GM12878 (cell line): ENCODE data around the gene KRT80. TPM values are rescaled to one million over a fixed set of nuclear protein-coding genes. Genes with fewer than 3 reads are reported as not detected.

ENCODE experiments used
- ATAC-seq: fragments of 200-7000 bp; cut with Tn5 transposase; 3 replicates; pipeline ENCODE4 v1.9.1; 2020; ENCODE audit warnings: mild to moderate bottlenecking, moderate library complexity
- BruUV-seq: library from RNA; stranded (reverse); fragments of 400-500 nt; replicated peaks from 2 replicates; lab custom pipeline; 2021; lab: Mats Ljungman, UMichigan
- CTCF ChIA-PET: fragments of 300-600 bp; sonication (Branson Sonifier 250); formaldehyde crosslinking; extraction: SDS; loops from one replicate; lab custom pipeline; 2021; ENCODE audit warnings: inconsistent platforms; lab: Yijun Ruan, JAX
- POLR2A ChIA-PET: fragments of 350-600 bp; formaldehyde crosslinking; extraction: SDS; loops from one replicate; lab custom pipeline; 2021; ENCODE audit warnings: inconsistent platforms; lab: Charles Lee
- RAD21 ChIA-PET: fragments of 300-600 bp; sonication (Branson Sonifier 250); formaldehyde crosslinking; loops from one replicate; lab custom pipeline; 2023; ENCODE audit warnings: antibody characterized with exemption; ENCODE audit not compliant: unreplicated experiment; lab: Charles Lee
- SMC1A ChIA-PET: fragments of 300-600 bp; sonication (Branson Sonifier 250); formaldehyde crosslinking; loops from one replicate; lab custom pipeline; 2023; ENCODE audit not compliant: unreplicated experiment, uncharacterized antibody; lab: Charles Lee
- DNase-seq: peaks from one replicate; pipeline ENCODE4 v3.0.0-alpha.2; 2011; ENCODE audit warnings: low read depth, low spot score
- FAIRE-seq: peaks from 3 replicates; lab custom pipeline; 2011; peaks lifted over from hg19 to GRCh38; lab: Jason Lieb, UNC
- H2AFZ ChIP-seq: 2 replicates; pipeline ENCODE4 v1.6.0; 2011; ENCODE audit warnings: low read depth, low read length, control low read depth; ENCODE audit not compliant: control insufficient read depth
- H3K27ac ChIP-seq: 2 replicates; pipeline ENCODE4 v1.5.1; 2011; ENCODE audit warnings: control low read depth; ENCODE audit not compliant: control insufficient read depth, insufficient read depth
- H3K27me3 ChIP-seq, 2 experiments: replicated peaks in 1 of 2; 2 replicates each; pipeline versions ENCODE4 v1.6.0 to v1.6.1; 2011; ENCODE audit warnings: low read length in 1 of 2; ENCODE audit not compliant: control insufficient read depth in 2 of 2, insufficient read depth in 2 of 2
- H3K36me3 ChIP-seq, 2 experiments: 2 replicates each; pipeline ENCODE4 v1.5.1; 2011; ENCODE audit warnings: low read length in 1 of 2; ENCODE audit not compliant: control insufficient read depth in 2 of 2, insufficient read depth in 2 of 2
- H3K4me1 ChIP-seq: 2 replicates; pipeline ENCODE4 v1.6.1; 2011; ENCODE audit warnings: mild to moderate bottlenecking, low read length, moderate library complexity, mixed read lengths; ENCODE audit not compliant: control insufficient read depth, insufficient read depth
- H3K4me2 ChIP-seq: 2 replicates; pipeline ENCODE4 v1.6.0; 2011; ENCODE audit warnings: control low read depth; ENCODE audit not compliant: control insufficient read depth, insufficient read depth
- H3K4me3 ChIP-seq: fragments of 200-600 bp; sonication (generic); 2 replicates; pipeline ENCODE4 v1.5.1; 2016
- H3K79me2 ChIP-seq: 2 replicates; pipeline ENCODE4 v1.6.0; 2011; ENCODE audit warnings: low read length; ENCODE audit not compliant: control insufficient read depth, insufficient read depth
- H3K9ac ChIP-seq: 2 replicates; pipeline ENCODE4 v1.8.0; 2011; ENCODE audit warnings: low read length, control low read depth, mixed read lengths; ENCODE audit not compliant: control insufficient read depth, insufficient read depth
- H3K9me3 ChIP-seq: replicated peaks from 3 replicates; pipeline ENCODE4 v1.5.1; 2011; ENCODE audit warnings: mild to moderate bottlenecking, low read length; ENCODE audit not compliant: control insufficient read depth, insufficient read depth
- H4K20me1 ChIP-seq: 2 replicates; pipeline ENCODE4 v1.6.0; 2011; ENCODE audit not compliant: control insufficient read depth, insufficient read depth
- BHLHE40 ChIP-seq, 2 experiments: fragments of 450-650 bp in 1 of 2; IDR thresholded peaks; 2 replicates each; pipeline ENCODE4 v1.6.1; 2011 to 2017; ENCODE audit warnings: low read depth in 2 of 2, borderline replicate concordance in 1 of 2, improper control_type of control experiment in 1 of 2, low read length in 1 of 2, mild to moderate bottlenecking in 1 of 2
- CTCF ChIP-seq, 3 experiments: IDR thresholded peaks in 2 of 3; conservative IDR thresholded peaks in 1 of 3; 2 replicates each; pipeline ENCODE4 v1.5.1; 2011; ENCODE audit warnings: low read depth in 3 of 3, low read length in 3 of 3, mild to moderate bottlenecking in 3 of 3, control low read depth in 2 of 3, moderate library complexity in 2 of 3, inconsistent platforms in 1 of 3, mixed read lengths in 1 of 3; ENCODE audit not compliant: control insufficient read depth in 2 of 3, insufficient read depth in 1 of 3; ENCODE audit errors: extremely low read depth in 1 of 3
- HDGF ChIP-seq: fragments of 450-650 bp; IDR thresholded peaks from 2 replicates; pipeline ENCODE4 v1.6.1; 2016; ENCODE audit warnings: antibody characterized with exemption
- MYC ChIP-seq: IDR thresholded peaks from 2 replicates; pipeline ENCODE4 v1.6.1; 2011; ENCODE audit warnings: mild to moderate bottlenecking, low read length, moderate library complexity, inconsistent platforms; ENCODE audit not compliant: insufficient read depth, insufficient replicate concordance, insufficient read length, severe bottlenecking
- RAD21 ChIP-seq: IDR thresholded peaks from 2 replicates; pipeline ENCODE4 v1.6.1; 2011; ENCODE audit warnings: mild to moderate bottlenecking, low read depth, low read length, moderate library complexity; ENCODE audit not compliant: insufficient read depth
- STAT3 ChIP-seq: IDR thresholded peaks from 2 replicates; pipeline ENCODE4 v1.6.1; 2011; ENCODE audit warnings: low read depth, low read length, improper control_type of control experiment
- TCF7 ChIP-seq: IDR thresholded peaks from 2 replicates; pipeline ENCODE4 v1.6.1; 2014; ENCODE audit warnings: antibody characterized with exemption, borderline replicate concordance
- WGBS: methylation state at CpG from one replicate; pipeline ENCODE4 v1.1.6; 2016; ENCODE audit warnings: low lambda C conversion rate; ENCODE audit not compliant: insufficient replicate concordance, insufficient coverage; ENCODE audit errors: missing lambda C conversion rate; 5-methylcytosine and 5-hydroxymethylcytosine counted together
- in situ Hi-C: fragments of 300-500 bp; cut with MboI; formaldehyde crosslinking; loops from 9 replicates; pipeline ENCODE4 v1.14.3; 2018; ENCODE audit warnings: mixed read lengths
- intact Hi-C: fragments of 100-400 bp; cut with micrococcal nuclease; formaldehyde crosslinking; loops from one replicate; pipeline ENCODE4 v1.14.2; 2022; ENCODE audit not compliant: unreplicated experiment
- polyA plus RNA-seq, 11 experiments: library from polyadenylated mRNA; depleted of rRNA in 4 of 11; unstranded in 6 of 11; stranded (reverse) in 5 of 11; fragments of >200 nt; fragmentation: Nextera tagmentation in 4 of 11; fragmentation: Illumina TruSeq in 1 of 11; extraction: Ambion mirVana in 4 of 11; extraction: Trizol in 1 of 11; gene quantifications; 1 replicate in 1 of 11; 2 replicates in 10 of 11; pipeline versions ENCODE4 v1.2.1 to v1.2.3, GENCODE V29; 2011 to 2016; ENCODE audit warnings: inconsistent platforms in 2 of 11, missing spikeins in 2 of 11, low read depth in 1 of 11
- total RNA-seq, 4 experiments: library from RNA; depleted of rRNA in 3 of 4; stranded (reverse); fragments of >200 nt in 3 of 4; fragmentation: Illumina TruSeq in 1 of 4; extraction: Trizol in 1 of 4; gene quantifications; 2 replicates each; pipeline versions ENCODE4 v1.2.1 to v1.2.3, GENCODE V29; 2013 to 2021

Gene KRT80
- total and polyA plus RNA-seq, 10 of the 15 experiments (the other 5 are each of a cell fraction or from before 2014, with no cell fraction given): 0.01 TPM; not detected in 9

DNA sequence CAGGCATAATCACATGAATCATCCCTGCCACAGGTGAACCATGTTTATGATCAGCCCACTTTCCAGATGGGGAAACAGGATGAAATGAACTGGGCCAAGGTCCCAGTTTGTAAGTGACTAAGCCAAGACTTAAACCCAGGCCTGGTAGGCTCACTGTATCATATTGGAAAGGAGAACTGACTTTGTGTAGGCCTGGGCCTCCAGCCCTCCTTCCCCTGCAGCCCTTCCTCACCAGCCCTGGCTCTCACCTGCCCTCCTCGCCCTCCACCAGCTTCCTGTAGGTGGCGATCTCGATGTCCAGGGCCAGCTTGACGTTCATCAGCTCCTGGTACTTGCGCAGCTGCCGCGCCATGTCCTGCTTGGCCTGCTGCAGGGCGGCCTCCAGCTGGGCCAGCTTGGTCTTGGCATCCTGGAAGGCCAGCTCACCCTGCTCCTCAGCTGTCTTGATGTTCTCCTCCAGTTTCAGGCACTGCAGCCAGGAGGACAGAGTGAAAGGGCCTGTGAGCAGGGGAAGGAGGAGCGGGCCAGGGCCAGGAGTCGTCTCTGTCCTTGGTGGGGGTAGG, 19.8 kb downstream of the KRT80 start:
- SMC1A ChIA-PET: no interaction called here
- Histone ChIP-seq H3K27me3 (no peaks in the 10 kb centered on the region), H2AFZ (no peak overlapping the region), H3K9me3 (no peaks in the 10 kb centered on the region), H3K4me2 (no peak overlapping the region), H4K20me1 (no peaks in the 10 kb centered on the region), H3K27ac (no peak overlapping the region), H3K36me3 (no peaks in the 10 kb centered on the region), H3K4me1 (peaks cover 6% of the 10 kb centered on the region), H3K9ac (no peak overlapping the region), H3K79me2 (no peaks in the 10 kb centered on the region), H3K4me3 (no peak overlapping the region)
- no peak for FAIRE-seq
- in situ Hi-C loops: no loop called here
- BruUV-seq: no TSS peak
- WGBS: 40% methylated on average over 10 of the region's 10 CpGs
- ATAC-seq: peak; percentile 17; the same call in 1 of the 3 replicates
- no peak for TF ChIP-seq TCF7
- TF ChIP-seq CTCF (IDR thresholded peaks at IDR 0.05 in 2 of 3, conservative IDR thresholded peaks at IDR 0.05 in 1 of 3; ENCODE audit: control insufficient read depth in 2 of 3, extremely low read depth in 1 of 3, insufficient read depth in 1 of 3, low read depth in 3 of 3, low read length in 3 of 3): peak; percentile 20 to 28 (median 25); a peak in 5 of 6 replicates
- TF ChIP-seq STAT3: no peak
- no peak for TF ChIP-seq MYC
- no peak for TF ChIP-seq BHLHE40 (IDR thresholded peaks at IDR 0.05; ENCODE audit: borderline replicate concordance in 1 of 2, low read depth in 2 of 2, low read length in 1 of 2)
- no peak for TF ChIP-seq HDGF
- 0 out of 2 replicates have a peak, but pooled peaks have one; percentile 3 for TF ChIP-seq RAD21
- POLR2A ChIA-PET: no interaction called here
- RAD21 ChIA-PET: no interaction called here
- CTCF ChIA-PET: interaction anchor here (0.9 to 1.1 kb wide), 3 partner anchors 107 to 155 kb away, joined by 3 to 4 read pairs (median 3); no protein-coding TSS in a partner anchor
- intact Hi-C loops: no loop called here
- no peak for DNase-seq
